ENCODE results near the gene ABTB2.

ABTB2 gene

DNA sequence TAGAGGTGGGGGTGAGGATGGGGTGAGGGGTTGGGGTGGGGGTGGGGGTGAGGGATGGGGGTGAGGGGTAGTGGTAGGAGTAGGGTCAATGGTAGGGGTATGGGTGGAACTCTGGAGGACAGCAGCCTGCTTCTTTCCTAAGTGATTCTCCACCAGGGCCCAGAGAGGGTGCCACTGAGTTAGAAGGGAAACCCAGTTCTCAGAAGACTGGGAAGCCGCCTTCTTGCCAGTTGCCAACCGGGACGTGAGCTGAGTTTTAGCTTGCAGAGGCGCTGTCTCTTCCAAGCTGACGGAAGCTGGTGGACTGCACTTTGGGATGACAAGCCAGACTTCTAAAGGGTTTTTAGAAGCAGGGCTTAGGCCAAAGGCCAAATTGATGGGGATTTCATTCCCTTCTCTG, 148.0 kb downstream of the ABTB2 start:
- DNase-seq (ENCODE audit: low read depth in 2 of 2), result no peak

DNA sequence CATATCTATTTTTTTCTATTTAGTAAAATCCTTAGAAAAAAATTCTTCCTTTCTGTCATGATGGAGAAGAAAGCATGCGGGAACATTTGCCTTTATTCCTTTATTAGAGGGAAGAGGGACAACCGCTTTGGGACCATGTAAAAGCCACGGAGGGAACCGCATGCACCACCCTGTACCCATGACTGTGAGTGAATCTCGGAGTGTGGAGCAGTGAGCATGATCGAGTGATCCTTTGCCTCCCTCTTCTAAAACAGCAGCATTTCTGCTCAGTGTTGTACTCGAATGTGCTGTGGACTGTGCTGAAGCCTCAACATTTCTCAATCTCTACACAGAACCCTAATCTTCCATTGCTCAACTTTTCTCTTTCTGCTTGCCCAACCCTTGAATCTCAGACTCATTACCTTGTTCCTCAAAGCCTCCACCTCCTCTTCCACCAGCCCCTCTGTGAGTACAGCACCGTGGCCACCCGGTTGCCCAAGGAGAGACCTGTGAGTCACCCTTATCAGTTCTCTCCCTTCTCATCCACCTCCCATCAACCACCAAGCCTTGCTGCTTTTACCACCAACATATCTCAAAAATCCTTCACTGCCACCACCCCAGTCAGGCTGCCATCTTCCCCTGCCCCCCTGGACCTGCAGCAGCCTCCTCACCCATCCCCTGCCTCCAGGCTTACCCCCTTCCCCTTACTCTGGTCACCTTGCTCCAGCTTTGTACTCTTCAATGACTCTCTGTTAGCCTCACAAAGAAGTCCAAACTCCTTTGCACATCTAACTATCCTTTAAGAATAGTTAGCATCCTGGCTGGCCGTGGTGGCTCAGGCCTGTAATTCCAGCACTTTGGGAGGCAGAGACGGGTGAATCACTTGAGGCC, 149.3 kb downstream of the ABTB2 start:
- DNase-seq (ENCODE audit: low read depth in 2 of 2), result no peak

DNA sequence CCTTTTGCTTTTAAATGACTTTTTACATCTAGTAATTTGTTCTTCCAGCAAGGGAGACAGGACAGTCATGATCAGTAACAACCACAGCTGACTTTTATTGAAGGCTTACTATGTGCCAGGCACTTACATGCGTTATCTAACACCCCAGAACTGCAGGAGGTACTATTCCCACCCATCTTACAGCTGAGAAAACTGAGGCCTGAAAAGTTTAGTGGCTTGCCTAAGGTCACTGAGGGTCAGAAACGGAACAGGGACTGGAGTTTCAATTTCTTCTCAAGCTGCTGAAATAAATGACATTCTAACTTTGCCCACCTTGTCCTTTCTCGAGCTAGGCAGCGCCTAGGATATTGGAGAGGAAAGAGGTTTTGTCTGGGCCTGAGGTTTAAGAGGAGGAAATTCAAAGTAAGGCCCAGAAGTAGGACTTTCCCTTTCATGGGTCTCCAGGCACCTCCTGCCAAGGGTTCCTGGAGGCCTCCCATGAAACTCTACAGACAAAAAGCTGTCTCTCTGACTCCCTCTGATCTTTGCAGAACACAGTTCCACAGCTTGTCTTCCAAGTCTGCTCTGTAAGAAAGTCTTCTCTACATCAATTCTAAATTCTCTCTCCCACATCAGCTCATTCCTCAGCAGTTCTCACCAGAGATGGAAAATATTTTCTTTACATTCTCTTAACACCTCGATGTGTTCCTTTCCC, 150.2 kb downstream of the ABTB2 start:
- DNase-seq (ENCODE audit: low read depth in 2 of 2), result no peak

DNA sequence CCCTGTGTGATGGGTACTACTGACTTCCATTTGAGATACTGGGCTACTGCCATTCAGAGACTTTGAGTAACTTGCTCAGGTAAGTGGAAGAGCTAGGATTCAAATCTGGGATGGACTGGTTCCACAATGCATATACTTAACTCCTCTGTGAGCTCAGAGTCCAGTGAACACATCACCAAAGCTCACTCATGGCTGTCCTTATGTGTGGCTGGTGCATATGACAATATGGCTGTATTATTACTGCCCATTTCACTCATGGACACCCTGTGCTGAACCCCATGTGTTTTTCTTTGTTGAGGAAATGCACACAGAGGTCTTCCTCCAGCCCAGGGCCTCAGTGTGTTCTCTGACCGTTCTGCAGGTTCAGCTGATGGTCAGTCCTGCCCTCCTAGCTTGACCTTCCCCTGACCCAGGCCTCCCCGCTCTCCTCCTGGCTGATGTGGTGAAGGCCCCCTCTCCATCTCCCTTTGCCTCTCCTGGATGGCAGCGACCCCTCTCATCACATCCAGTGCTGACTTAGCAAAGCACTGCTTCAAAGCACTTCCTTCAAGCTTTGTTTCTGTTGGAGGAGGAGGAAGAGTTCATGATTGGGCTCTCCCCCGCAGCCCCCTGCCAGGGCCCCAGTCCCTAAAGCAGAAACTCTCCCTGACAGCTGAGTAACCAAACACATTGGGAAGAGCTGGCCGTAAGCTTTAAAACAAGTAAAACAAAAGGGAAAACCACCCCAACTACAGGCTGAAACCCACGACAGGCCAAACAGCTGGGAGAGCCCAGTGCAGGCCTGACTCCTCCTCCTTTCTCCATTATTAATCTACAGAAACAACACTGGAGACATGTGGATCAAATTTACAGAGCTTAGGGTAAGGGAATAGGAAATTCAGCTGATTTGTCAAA, 151.2 kb downstream of the ABTB2 start:
- DNase-seq (ENCODE audit: low read depth in 2 of 2), result no peak

DNA sequence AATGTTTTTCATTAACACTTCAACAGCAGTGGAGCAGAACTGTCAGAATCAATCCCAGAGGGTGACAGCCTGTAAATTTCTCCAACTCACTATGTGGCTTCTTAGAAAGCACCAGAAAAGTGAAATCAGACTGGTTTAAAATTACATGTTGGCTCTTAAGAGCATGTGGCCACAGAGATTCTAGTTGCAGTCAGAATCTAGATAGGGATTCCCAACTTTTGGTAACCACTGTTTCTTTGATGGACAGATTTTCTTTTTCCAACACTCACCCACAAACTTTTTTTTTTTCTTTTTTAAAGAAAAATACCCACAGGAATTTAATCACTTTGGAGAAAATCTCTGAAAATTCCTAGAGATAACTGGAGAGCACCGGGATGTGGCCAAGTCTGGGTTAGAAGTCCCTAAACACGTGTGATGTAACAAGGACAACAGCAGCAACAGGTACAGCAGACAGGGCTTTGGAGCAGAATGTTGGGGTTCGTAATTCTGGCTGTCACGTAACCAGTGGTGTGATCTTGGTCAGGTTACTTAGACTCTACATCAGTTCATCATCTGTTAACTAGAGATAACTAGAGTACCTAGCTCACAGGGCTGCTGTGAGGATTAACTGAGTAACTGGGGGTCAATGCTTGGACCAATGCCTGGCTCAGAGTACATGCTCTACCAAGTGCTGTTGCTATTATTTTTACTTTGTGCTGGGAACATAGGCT, 152.3 kb downstream of the ABTB2 start:
- DNase-seq (ENCODE audit: low read depth in 2 of 2), result no peak

DNA sequence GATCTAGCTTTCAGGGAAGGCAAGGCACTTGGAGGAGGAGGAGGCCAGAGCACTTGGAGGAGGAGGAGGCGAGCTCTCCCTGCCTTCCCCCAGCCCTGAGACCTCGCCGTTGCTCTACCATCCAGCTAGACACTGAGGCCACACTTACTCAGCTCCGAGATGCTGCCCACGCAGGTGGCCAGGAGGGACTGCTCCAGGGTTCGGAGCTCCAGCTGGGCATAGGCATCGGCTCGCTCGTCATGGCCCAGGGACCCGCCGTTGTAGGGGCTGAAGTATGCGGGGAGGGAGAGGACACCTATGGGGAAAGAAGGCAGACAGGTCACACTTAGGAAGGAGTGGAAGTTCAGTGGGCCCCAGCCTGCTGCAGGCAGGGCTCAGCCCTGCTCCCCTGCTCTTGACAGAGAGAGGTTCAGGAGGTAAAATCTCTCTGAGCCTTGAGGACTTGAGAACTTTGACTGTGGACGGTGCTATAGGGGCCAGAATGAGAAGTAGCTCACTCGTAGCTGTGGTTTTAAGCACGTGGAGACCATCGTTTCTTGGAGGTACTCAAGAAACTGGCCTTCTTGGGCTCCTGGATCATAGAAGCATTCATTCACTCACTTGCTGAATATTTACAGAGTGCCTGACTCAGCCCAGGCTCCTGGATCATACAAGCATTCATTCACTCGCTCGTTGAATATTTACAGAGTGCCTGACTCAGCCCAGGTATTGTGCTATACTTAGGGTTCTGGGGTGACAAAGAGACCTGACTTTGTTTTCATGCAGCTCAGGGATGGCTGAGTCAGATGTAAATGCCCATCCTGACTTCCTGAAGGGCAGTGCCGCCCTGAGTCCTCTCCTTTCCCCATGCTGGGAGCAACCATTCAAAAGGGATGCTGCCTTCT, 153.2 kb downstream of the ABTB2 start:
- no peak for DNase-seq (ENCODE audit: low read depth in 2 of 2)

DNA sequence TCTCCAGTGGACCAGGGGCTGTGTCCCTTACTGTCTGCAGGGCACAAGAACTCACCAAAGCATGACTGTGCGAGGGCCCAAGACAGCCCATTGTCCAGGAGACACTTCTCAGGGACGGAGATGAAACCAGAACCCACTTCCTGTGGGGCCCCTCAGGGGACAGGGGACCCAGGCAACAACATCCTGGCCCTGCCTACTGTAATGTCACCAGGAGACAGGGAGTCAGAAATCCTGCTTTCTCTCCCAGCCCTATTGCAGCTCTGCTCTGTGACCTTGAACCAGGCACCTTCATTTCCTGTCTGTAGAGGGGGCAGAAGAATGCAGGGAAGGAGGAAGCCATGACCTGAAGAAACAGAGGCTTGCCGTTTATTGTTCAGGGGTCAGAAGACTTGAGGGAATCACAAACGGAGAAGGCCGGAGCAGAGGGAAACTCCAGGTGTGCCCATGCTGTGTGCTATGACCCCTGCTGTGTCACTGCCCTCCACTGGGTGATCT, 154.4 kb downstream of the ABTB2 start:
- no peak for DNase-seq (ENCODE audit: low read depth in 2 of 2)

DNA sequence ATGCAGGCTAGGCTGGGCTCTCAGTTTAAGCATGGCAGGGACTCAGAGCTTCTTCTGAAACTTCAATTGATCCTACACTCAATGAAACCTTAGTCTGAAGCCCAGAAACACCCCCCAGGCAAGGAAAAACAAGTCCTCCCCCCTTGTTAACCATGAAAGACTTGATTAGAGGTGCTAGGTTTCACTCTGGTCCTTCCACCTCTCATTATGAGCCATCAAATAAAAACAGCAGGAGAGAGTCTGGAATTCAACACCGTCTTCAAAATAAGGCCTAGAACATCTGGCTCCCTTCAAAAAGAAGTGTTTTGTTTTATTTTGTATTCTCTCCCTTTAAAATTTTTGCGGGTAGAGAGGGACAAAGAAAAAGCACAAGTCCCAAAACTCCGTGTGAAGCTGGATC, 156.7 kb downstream of the ABTB2 start:
- DNase-seq (ENCODE audit: low read depth in 2 of 2), result no peak

DNA sequence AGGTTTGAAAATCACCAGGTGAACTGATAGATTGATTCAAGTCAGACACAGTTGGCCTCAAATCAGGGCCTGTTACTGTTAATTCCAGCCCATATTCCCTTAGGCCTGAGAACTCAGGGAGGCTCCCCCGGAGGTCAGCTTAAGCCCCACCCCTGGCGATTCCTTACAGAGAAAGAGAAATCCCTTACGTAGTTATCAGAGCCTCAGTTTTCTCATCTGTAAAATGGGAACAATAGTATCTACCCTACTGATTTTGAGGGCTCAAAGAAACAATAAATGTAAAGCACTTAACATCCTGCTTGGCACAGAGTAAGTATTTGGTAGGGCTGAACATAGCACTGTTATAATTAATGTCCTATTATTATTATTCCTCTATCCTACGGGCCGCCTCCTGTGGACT, 158.3 kb downstream of the ABTB2 start:
- no peak for DNase-seq (ENCODE audit: low read depth in 2 of 2)

DNA sequence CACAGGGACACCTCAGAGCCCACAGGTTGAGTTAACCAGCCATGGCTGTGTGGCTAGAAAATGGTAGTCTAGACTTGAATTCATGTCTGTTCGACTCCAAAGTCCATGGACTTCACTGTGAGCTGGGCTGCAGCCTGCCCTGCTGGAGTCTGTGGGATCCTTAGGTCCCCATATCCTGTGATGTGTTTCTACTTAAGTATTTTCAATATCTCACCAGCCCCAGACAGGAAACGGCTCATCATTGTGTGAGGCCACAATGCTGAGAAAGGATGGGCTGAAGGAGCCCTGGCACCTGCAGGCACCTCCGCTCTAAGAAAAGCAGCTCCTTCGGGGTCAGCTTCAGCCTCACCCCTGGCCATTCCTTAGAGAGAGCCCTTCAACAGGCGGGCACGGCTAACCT, 159.3 kb downstream of the ABTB2 start:
- DNase-seq (ENCODE audit: low read depth in 2 of 2), result no peak

DNA sequence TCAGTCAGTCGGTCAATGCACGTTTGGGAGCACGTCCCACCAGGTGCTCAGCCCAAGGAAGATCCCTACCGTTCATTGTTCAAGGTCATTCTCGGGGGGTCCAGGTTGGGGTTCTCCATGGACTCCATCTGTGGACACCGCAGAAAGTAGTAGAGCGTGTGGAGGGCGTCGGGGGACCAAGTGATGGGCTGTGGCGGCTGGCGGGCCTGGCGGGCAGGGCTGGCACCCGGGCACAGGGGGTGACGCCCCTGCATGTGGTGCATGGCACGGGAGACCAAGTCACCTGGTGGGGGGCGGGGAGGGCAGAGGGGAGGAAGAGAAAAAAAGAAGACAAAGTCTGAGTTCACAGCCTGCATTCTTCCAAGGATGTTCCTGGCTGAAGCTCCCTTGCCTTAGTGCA, 160.6 kb downstream of the ABTB2 start:
- no peak for DNase-seq (ENCODE audit: low read depth in 2 of 2)

DNA sequence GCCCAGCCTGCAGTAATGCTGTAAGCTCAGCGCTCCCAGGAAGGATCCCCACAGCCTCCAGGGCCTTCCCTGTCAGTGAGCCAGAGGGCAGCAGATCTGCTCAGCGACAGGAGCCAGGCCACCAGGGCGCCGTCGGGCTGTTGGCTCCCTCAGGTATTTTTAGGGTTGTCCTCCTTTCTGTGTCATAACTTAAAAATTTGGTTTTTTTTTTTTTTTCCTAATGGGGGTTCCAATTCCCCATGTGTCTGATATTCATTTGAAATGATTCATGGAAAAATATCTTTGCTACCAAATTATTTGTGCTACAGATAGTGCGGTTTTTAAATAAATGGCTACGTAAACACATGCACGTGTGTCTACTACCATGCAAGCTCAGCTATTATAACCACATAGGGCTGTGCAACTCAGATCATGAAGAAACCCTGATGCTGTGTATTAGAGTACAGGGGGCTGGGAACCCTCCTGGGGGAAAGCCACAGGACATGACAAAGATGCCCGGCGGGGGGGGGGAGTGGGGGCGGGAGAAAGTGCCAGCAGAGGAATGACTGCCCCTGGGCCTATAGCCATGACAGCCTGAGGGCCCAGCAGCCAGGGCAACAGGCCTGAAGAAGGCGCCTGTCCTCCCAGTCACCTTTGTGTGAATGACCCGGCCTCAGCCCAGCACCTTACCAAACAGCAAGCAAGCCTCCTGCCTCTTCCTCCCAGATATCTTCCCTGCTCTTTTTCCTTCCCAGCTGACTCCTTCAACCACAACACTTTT, 163.1 kb downstream of the ABTB2 start:
- no peak for DNase-seq (ENCODE audit: low read depth in 2 of 2)

DNA sequence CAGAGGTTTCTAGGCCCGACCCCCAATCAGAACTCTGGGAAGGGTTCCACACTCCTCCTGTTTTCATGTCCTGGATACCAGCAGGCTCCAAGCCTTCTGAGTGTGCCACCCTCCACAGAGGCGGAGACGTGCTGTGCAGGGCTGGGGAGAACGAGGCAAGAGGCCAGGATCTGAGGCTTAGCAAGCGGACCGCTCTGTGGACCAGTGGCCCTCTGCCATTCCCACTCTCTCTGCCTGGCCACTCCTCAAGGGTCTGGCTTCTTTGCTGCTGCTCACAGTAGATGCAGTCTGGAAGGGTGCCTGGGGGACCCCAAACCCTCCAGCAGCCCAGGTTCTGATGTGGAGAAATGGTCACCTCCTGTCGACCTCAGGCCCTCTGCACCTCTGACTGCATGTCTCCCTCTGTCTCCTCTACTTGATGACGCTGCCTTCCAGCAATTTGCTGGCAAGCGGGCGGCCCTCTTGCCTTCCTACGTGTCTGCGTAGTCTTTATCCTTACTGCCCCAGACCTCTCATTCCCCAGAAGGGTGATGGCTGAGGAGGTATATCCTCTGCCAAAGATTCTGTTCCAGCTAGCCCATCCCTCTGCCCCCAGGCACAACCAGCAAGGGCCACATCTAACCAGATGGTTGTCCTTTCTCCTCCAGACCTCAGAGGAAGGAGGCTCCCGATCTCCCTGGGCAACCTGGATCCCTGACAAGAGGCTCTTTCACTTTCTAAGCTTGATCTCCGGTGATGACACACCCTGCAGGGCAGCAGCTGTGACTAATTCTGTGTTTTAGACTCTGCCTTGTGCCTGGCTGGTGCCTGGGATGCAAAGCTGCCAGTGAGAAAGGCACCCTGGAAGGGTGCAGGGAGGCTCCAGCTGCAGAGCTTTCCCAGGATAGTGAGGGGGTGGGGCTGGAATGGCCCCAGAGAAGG, 165.1 kb downstream of the ABTB2 start:
- DNase-seq (ENCODE audit: low read depth in 2 of 2), result no peak

DNA sequence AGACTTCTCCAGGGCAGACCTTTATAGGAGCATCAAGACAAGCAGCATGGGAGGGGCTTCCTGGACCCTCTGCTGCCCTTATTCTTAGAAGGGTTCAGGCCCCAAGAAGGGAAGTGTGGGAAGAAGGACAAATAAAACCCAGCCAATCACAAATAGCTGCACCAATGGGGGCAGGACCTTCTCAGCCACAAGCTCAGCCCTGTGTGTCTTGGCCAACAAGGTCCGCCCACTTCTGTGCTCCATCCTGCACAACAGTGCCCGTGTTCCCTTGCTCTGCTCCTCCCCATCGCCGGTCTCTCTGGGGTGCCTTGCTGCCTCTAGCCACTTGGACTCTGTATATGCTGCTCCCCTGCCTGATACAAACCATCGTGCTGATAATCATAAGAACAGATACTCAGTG, 166.2 kb downstream of the ABTB2 start:
- DNase-seq (ENCODE audit: low read depth in 2 of 2), result no peak

DNA sequence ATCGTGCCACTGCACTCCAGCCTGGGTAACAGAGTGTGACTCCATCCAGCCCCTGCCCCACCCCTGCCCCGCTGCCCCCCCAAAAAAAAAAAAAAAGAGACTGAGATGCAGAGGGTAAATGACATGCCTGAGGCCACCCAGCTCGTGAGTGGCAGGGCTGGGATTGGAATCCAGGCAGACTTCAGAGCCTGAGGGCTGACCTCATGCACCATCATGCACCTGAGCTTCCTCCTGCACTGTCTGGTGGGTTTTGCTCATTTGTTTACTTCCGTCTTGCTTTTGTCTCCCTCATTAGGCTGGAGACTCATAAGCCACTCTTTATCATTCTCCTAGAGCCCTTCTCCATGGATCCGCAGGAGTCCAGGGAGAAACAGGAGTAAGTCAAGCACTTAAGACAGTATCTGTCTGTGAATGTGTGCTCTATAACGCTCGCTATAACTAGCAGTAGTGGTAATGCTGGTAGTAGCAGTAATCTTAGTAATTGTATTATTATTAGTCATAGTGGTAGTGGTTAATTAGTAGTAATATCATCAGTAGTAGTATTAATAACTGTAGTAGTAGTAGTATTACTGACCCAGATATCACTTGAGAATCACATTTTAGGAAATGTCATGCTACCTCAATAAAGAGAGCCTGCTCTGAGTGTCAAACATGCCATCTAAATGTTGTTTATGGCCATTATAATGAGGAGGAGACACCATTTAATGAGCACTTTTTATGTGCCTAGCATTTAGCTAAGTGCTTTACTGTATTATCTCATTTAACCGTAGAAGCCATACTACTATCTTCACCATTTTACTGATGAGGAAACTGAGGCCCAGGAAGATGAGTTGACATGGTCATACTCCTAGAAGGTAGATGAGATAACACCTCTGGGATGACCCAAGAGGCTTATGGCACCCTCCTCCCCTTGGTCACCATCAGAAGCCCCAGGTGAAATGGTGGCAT, 167.3 kb downstream of the ABTB2 start:
- no peak for DNase-seq (ENCODE audit: low read depth in 2 of 2)

DNA sequence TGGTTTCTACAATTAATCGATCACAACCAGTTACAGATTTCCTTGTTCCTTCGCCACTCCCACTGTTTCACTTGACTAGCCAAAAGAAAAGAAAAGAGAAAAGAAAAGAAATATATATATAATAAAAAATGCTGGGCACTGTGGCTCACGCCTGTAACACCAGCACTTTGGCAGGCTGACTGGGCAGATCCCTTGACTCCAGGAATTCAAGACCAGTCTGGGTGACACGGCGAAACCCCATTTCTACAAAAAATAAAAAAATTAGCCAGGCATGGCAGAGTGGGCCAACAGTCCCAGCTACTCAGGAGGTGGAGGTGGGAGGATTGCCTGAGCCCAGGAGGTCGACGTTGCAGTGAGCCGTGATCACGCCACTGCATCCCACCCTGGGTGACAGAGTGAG, 168.6 kb downstream of the ABTB2 start:
- DNase-seq (ENCODE audit: low read depth in 2 of 2), result no peak

DNA sequence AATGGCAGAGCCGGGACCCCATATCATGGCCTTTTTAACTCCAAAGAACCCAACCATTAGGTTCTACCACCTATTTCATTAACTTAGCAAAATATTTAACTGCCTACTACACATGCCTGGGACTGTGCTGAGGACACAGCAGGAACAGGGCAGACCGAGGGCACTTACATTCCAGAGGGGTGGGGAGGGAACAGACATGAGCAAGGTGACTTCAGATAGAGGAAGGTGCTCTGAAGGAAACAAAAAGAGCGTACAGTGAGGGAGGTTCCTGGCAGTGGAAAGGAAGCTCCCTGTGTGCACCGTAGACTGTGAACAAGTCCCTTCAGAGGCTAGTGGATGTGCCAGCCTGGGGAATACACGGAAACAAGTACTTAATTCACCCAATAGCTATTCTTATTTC, 169.6 kb downstream of the ABTB2 start:
- no peak for DNase-seq (ENCODE audit: low read depth in 2 of 2)

Measured in stimulated activated CD4-positive, alpha-beta T cell treated with anti-CD3 and anti-CD28 coated beads, Interleukin-12 subunit alpha, Interleukin-12 subunit beta, amount 100 ng/mL, for 24 hours (primary cell).